Measurements from ENCODE around the gene PCDHGA1.

- no peak for TF ChIP-seq CTCF (conservative IDR thresholded peaks at IDR 0.05 in 1 of 2, IDR thresholded peaks at IDR 0.05 in 1 of 2; ENCODE audit: extremely low read depth in 1 of 2, insufficient read depth in 1 of 2, low read depth in 1 of 2, low read length in 2 of 2)
- TF ChIP-seq EZH2 (IDR thresholded peaks at IDR 0.05; ENCODE audit: borderline replicate concordance, low read length) = no peak
These were observed 135.0 kb downstream of the PCDHGA1 start for GRCh38 chr5:141465351-141465750.
